Measurements from ENCODE around the gene VTA1. TPM values are rescaled to one million over a fixed set of nuclear protein-coding genes. Genes with fewer than 3 reads are reported as not detected.
"Not testable (repeated sequence)": the region's sequence is repeated elsewhere in the genome, so short reads cannot be mapped to it uniquely, and the experiment has no call there.

The VTA1 gene
- 78.6 and 87.2 TPM in 2 replicates for total RNA-seq (2014; rRNA removed; shearing (Covaris generic))

- no peaks in the 10 kb centered on the region for H3K27me3 ChIP-seq
- H3K4me3 ChIP-seq: peak within 1 kb of the TSS; percentile 81
- peaks cover 6% of the 10 kb centered on the region for H3K4me1 ChIP-seq
- peak; percentile 97 for DNase-seq
- H3K27ac ChIP-seq: peak within 1 kb of the TSS; percentile 61
- H3K9me3 ChIP-seq (replicated peaks): no peaks in the 10 kb centered on the region
- H3K36me3 ChIP-seq: peaks cover 3% of the 10 kb centered on the region; the same call in 1 of the 2 replicates
These were observed at the start of gene VTA1, which contains the start of gene NMBR for GRCh38 chr6:142146828-142147662. Gene VTA1 (plus strand): TSS chr6:142147263. CDS start chr6:142147288, 25 bp downstream. Gene NMBR (minus strand): TSS chr6:142147122. CDS start chr6:142088658, 58,464 bp downstream.

- H3K27me3 ChIP-seq; DNase-seq; H3K9me3 ChIP-seq (replicated peaks); H3K36me3 ChIP-seq; H3K27ac ChIP-seq; H3K4me1 ChIP-seq; H3K4me3 ChIP-seq: not testable (repeated sequence)
These were observed 42.2 kb upstream of the VTA1 start for GRCh38 chr6:142104820-142105219.

- not testable (repeated sequence) for H3K4me1 ChIP-seq; H3K27ac ChIP-seq; DNase-seq; H3K27me3 ChIP-seq; H3K4me3 ChIP-seq; H3K9me3 ChIP-seq (replicated peaks); H3K36me3 ChIP-seq
These were observed 36.2 kb upstream of the VTA1 start for GRCh38 chr6:142110820-142111219.

GRCh38 chr6:142112451-142113061 lies 34.5 kb upstream of the VTA1 start:
- DNase-seq: peak; percentile 67 to 80
- H3K27ac ChIP-seq: no peak overlapping the region
- no peaks in the 10 kb centered on the region for H3K4me1 ChIP-seq

GRCh38 chr6:142117366-142117765 lies 29.7 kb upstream of the VTA1 start:
- Histone ChIP-seq H3K9me3 (replicated peaks) (no peaks in the 10 kb centered on the region), H3K27ac (no peak overlapping the region), H3K27me3 (no peaks in the 10 kb centered on the region), H3K36me3 (no peaks in the 10 kb centered on the region), H3K4me1 (no peaks in the 10 kb centered on the region), H3K4me3 (no peak overlapping the region)
- no peak for DNase-seq

More at GRCh38 chr6:142112451-142113061, 34.5 kb upstream of the VTA1 start:
- Histone ChIP-seq H3K4me3 (no peak overlapping the region), H3K27me3 (no peaks in the 10 kb centered on the region), H3K36me3 (no peaks in the 10 kb centered on the region), H3K9me3 (replicated peaks) (no peaks in the 10 kb centered on the region)

GRCh38 chr6:142118328-142118727 lies 28.7 kb upstream of the VTA1 start:
- Histone ChIP-seq H3K27me3 (no peaks in the 10 kb centered on the region), H3K4me3 (no peak overlapping the region), H3K27ac (no peak overlapping the region), H3K4me1 (no peaks in the 10 kb centered on the region), H3K9me3 (replicated peaks) (no peaks in the 10 kb centered on the region), H3K36me3 (no peaks in the 10 kb centered on the region)
- DNase-seq: no peak

GRCh38 chr6:142118925-142119324 lies 28.1 kb upstream of the VTA1 start:
- DNase-seq: no peak
- Histone ChIP-seq H3K4me3 (no peak overlapping the region), H3K27me3 (no peaks in the 10 kb centered on the region), H3K27ac (no peak overlapping the region), H3K36me3 (no peaks in the 10 kb centered on the region), H3K9me3 (replicated peaks) (no peaks in the 10 kb centered on the region), H3K4me1 (no peaks in the 10 kb centered on the region)

GRCh38 chr6:142121342-142121741 lies 25.7 kb upstream of the VTA1 start:
- no peaks in the 10 kb centered on the region for H3K9me3 ChIP-seq (replicated peaks)
- no peaks in the 10 kb centered on the region for H3K4me1 ChIP-seq
- H3K27ac ChIP-seq: no peak overlapping the region
- H3K36me3 ChIP-seq: no peaks in the 10 kb centered on the region
- no peak overlapping the region for H3K4me3 ChIP-seq
- no peaks in the 10 kb centered on the region for H3K27me3 ChIP-seq
- DNase-seq: no peak

- no peak for DNase-seq
These were observed 16.2 kb upstream of the VTA1 start for GRCh38 chr6:142130814-142131213.

GRCh38 chr6:142132625-142133024 lies 14.4 kb upstream of the VTA1 start, which contains the start of gene GJE1:
Gene GJE1 (plus strand): TSS chr6:142132925. CDS start chr6:142133159, 234 bp downstream.
- H3K4me3 ChIP-seq: no peak within 1 kb of the TSS
- DNase-seq: no peak
- H3K9me3 ChIP-seq (replicated peaks): no peaks in the 10 kb centered on the region
- no peak within 1 kb of the TSS for H3K27ac ChIP-seq
- H3K27me3 ChIP-seq: no peaks in the 10 kb centered on the region
- no peaks in the 10 kb centered on the region for H3K36me3 ChIP-seq
- H3K4me1 ChIP-seq: no peaks in the 10 kb centered on the region

More at GRCh38 chr6:142130814-142131213, 16.2 kb upstream of the VTA1 start:
- Histone ChIP-seq H3K27ac (no peak overlapping the region), H3K36me3 (no peaks in the 10 kb centered on the region), H3K4me3 (no peak overlapping the region), H3K4me1 (no peaks in the 10 kb centered on the region), H3K27me3 (no peaks in the 10 kb centered on the region), H3K9me3 (replicated peaks) (no peaks in the 10 kb centered on the region)

- Histone ChIP-seq H3K27me3 (no peaks in the 10 kb centered on the region), H3K4me1 (no peaks in the 10 kb centered on the region), H3K9me3 (replicated peaks) (no peaks in the 10 kb centered on the region), H3K36me3 (no peaks in the 10 kb centered on the region), H3K4me3 (no peak overlapping the region), H3K27ac (no peak overlapping the region)
- DNase-seq: no peak
These were observed 8.2 kb upstream of the VTA1 start for GRCh38 chr6:142138876-142139275.

- H3K27me3 ChIP-seq; DNase-seq; H3K4me3 ChIP-seq; H3K9me3 ChIP-seq (replicated peaks); H3K36me3 ChIP-seq; H3K4me1 ChIP-seq; H3K27ac ChIP-seq: not testable (repeated sequence)
These were observed 5.5 kb upstream of the VTA1 start for GRCh38 chr6:142141531-142141930.

GRCh38 chr6:142152746-142153145 lies 5.7 kb downstream of the VTA1 start:
- no peak for DNase-seq
- Histone ChIP-seq H3K4me1 (peaks cover 6% of the 10 kb centered on the region), H3K36me3 (peaks cover 3% of the 10 kb centered on the region; the same call in 1 of the 2 replicates), H3K27me3 (no peaks in the 10 kb centered on the region), H3K27ac (no peak overlapping the region), H3K4me3 (no peak overlapping the region), H3K9me3 (replicated peaks) (no peaks in the 10 kb centered on the region)

- DNase-seq: no peak
- Histone ChIP-seq H3K9me3 (replicated peaks) (no peaks in the 10 kb centered on the region), H3K4me3 (no peak overlapping the region), H3K27ac (no peak overlapping the region), H3K27me3 (no peaks in the 10 kb centered on the region), H3K36me3 (peaks cover 3% of the 10 kb centered on the region; the same call in 1 of the 2 replicates), H3K4me1 (peaks cover 2% of the 10 kb centered on the region; the same call in 1 of the 2 replicates)
These were observed 6.1 kb downstream of the VTA1 start for GRCh38 chr6:142153196-142153595.

- no peak overlapping the region for H3K27ac ChIP-seq
- no peaks in the 10 kb centered on the region for H3K9me3 ChIP-seq (replicated peaks)
- peaks cover 3% of the 10 kb centered on the region; the same call in 1 of the 2 replicates for H3K36me3 ChIP-seq
- no peak overlapping the region for H3K4me3 ChIP-seq
- H3K4me1 ChIP-seq: no peaks in the 10 kb centered on the region
- DNase-seq: no peak
- no peaks in the 10 kb centered on the region for H3K27me3 ChIP-seq
These were observed 7.3 kb downstream of the VTA1 start for GRCh38 chr6:142154336-142154735.
